Parathyroid adenoma (tissue), 2 donors: ENCODE measurements around the gene NCKIPSD.
A peak's percentile ranks its signal among the peaks of the same experiment; 100 is the strongest.
"Not testable (repeated sequence)": the region's sequence is repeated elsewhere in the genome, so short reads cannot be mapped to it uniquely, and the experiment has no call there.

Experiments used
- H2AFZ ChIP-seq: fragments of 300-600 bp; sonication (generic); one replicate; pipeline ENCODE4 v1.7.0; 2017; ENCODE audit warnings: antibody characterized with exemption, mild to moderate bottlenecking
- H3K27ac ChIP-seq: fragments of 300-600 bp; sonication (generic); one replicate; pipeline ENCODE4 v1.7.0; 2017
- H3K27me3 ChIP-seq: fragments of 300-600 bp; sonication (generic); one replicate; pipeline ENCODE4 v1.7.0; 2017; ENCODE audit warnings: low read length; ENCODE audit not compliant: control insufficient read depth, insufficient read depth
- H3K36me3 ChIP-seq: fragments of 300-600 bp; sonication (generic); one replicate; pipeline ENCODE4 v1.7.0; 2017; ENCODE audit warnings: low read length; ENCODE audit not compliant: control insufficient read depth, insufficient read depth
- H3K4me1 ChIP-seq: fragments of 300-600 bp; sonication (generic); one replicate; pipeline ENCODE4 v1.7.0; 2017; ENCODE audit warnings: control low read depth
- H3K4me2 ChIP-seq: fragments of 300-600 bp; sonication (generic); one replicate; pipeline ENCODE4 v1.7.0; 2017; ENCODE audit warnings: low read length
- H3K4me3 ChIP-seq: fragments of 300-600 bp; sonication (generic); one replicate; pipeline ENCODE4 v1.7.0; 2017; ENCODE audit warnings: low read depth, low read length
- H3K79me2 ChIP-seq: fragments of 300-600 bp; sonication (generic); one replicate; pipeline ENCODE4 v1.7.0; 2017; ENCODE audit warnings: control low read depth
- H3K9ac ChIP-seq: fragments of 300-600 bp; sonication (generic); one replicate; pipeline ENCODE4 v1.7.0; 2017; ENCODE audit warnings: mild to moderate bottlenecking
- H3K9me3 ChIP-seq: fragments of 300-600 bp; sonication (generic); one replicate; pipeline ENCODE4 v1.7.0; 2017; ENCODE audit warnings: low read length; ENCODE audit not compliant: control insufficient read depth
- CTCF ChIP-seq: fragments of 300-600 bp; sonication (generic); IDR thresholded peaks from one replicate; pipeline ENCODE4 v1.7.0; 2017; ENCODE audit warnings: antibody characterized with exemption, mild to moderate bottlenecking
- donor health status: primary hyperparathyroidism.

Gene NCKIPSD

GRCh38 chr3:48723725-48724124 is 38.0 kb upstream of the NCKIPSD start:
- H3K9ac ChIP-seq, result no peak overlapping the region

GRCh38 chr3:48723293-48723692 is 37.6 kb upstream of the NCKIPSD start:
- H3K4me3 ChIP-seq, H3K4me2 ChIP-seq, H3K9ac ChIP-seq, H3K9me3 ChIP-seq, H3K4me1 ChIP-seq, H2AFZ ChIP-seq, H3K27me3 ChIP-seq, H3K36me3 ChIP-seq, H3K27ac ChIP-seq, H3K79me2 ChIP-seq: not testable (repeated sequence)

More at GRCh38 chr3:48723725-48724124, 38.0 kb upstream of the NCKIPSD start:
- Histone ChIP-seq H3K79me2 (no peaks in the 10 kb centered on the region), H3K9me3 (no peaks in the 10 kb centered on the region), H3K27me3 (no peaks in the 10 kb centered on the region), H2AFZ (no peak overlapping the region), H3K27ac (no peak overlapping the region), H3K4me3 (no peak overlapping the region), H3K4me1 (no peaks in the 10 kb centered on the region), H3K36me3 (no peaks in the 10 kb centered on the region), H3K4me2 (no peak overlapping the region)
- no peak for TF ChIP-seq CTCF

- no peak for TF ChIP-seq CTCF
- peak within 1 kb of the TSS; percentile 87 for H2AFZ ChIP-seq
- H3K4me3 ChIP-seq, result peak within 1 kb of the TSS; percentile 94
- no peaks in the 10 kb centered on the region for H3K9me3 ChIP-seq
- peak within 1 kb of the TSS; percentile 87 for H3K9ac ChIP-seq
- H3K27me3 ChIP-seq, result no peaks in the 10 kb centered on the region
- H3K27ac ChIP-seq, result peak within 1 kb of the TSS; percentile 96
- H3K79me2 ChIP-seq, result peaks cover 41% of the 10 kb centered on the region
- H3K4me1 ChIP-seq, result peaks cover 8% of the 10 kb centered on the region
- peak within 1 kb of the TSS; percentile 74 for H3K4me2 ChIP-seq
- H3K36me3 ChIP-seq, result no peaks in the 10 kb centered on the region
Measured at GRCh38 chr3:48716982-48717746, 31.4 kb upstream of the NCKIPSD start, which contains the start of gene IP6K2. TSS of gene IP6K2 (minus strand) at chr3:48717221. CDS start at chr3:48695291, 21,930 bp downstream.

- Histone ChIP-seq H3K79me2 (peaks cover 48% of the 10 kb centered on the region), H2AFZ (peak overlapping the region; percentile 87), H3K4me2 (peak overlapping the region; percentile 71), H3K27me3 (no peaks in the 10 kb centered on the region), H3K9me3 (no peaks in the 10 kb centered on the region), H3K4me3 (peak overlapping the region; percentile 94), H3K27ac (peak overlapping the region; percentile 96), H3K36me3 (no peaks in the 10 kb centered on the region), H3K9ac (peak overlapping the region; percentile 87), H3K4me1 (peaks cover 11% of the 10 kb centered on the region)
- TF ChIP-seq CTCF, result no peak
Measured at GRCh38 chr3:48716508-48716981, 30.8 kb upstream of the NCKIPSD start.

GRCh38 chr3:48715174-48715800 is 29.6 kb upstream of the NCKIPSD start:
- TF ChIP-seq CTCF, result no peak
- Histone ChIP-seq H3K27me3 (no peaks in the 10 kb centered on the region), H3K27ac (peak overlapping the region; percentile 96), H3K4me3 (peak overlapping the region; percentile 94), H3K79me2 (peaks cover 60% of the 10 kb centered on the region), H3K36me3 (no peaks in the 10 kb centered on the region), H3K9me3 (no peaks in the 10 kb centered on the region), H3K9ac (no peak overlapping the region), H3K4me2 (peak overlapping the region; percentile 71), H2AFZ (no peak overlapping the region), H3K4me1 (peaks cover 11% of the 10 kb centered on the region)
